Amniotic stem cell (primary cell): ENCODE results near the gene HSD3B2.

Source experiments
- DNase-seq: peaks from one replicate; lab custom pipeline; 2025; lab: John Stamatoyannopoulos, UW

HSD3B2 gene

DNA sequence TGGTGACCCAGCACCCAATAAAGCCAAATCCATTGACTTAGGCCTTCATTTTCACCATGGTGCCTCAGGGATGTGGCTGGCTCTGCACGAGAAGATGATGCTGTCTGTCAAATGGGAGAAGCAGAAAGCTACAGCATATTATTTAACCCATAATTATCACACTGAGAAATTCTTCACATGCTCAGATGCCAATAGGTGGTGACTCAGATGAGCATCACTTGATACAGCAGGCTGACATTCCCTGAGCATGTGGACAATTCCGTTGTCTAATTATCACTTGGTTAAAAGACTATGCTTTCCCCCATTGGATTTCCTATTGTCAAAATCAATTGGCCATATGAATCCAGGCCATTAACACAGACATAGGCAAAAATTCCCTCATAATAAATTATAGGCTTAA is 48.0 kb downstream of the HSD3B2 start:
- DNase-seq, result no peak

DNA sequence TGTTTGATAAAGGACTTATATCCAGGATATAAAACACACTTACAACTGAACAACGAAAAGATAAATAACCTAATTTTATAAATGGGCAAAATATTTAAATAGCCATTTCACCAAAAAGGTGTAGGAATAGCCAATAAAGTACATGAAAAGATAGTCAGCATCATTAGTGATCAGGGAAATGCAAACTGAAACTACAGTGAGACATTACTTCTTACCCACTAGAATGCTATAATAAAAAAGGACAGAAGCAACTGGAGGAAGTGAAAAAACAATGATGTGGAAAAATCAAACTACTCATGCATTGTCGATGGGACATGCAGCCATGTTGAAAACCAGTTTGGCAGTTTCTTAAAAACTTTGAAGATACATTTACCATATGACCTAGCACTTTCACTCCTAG is 48.6 kb downstream of the HSD3B2 start:
- no peak for DNase-seq

DNA sequence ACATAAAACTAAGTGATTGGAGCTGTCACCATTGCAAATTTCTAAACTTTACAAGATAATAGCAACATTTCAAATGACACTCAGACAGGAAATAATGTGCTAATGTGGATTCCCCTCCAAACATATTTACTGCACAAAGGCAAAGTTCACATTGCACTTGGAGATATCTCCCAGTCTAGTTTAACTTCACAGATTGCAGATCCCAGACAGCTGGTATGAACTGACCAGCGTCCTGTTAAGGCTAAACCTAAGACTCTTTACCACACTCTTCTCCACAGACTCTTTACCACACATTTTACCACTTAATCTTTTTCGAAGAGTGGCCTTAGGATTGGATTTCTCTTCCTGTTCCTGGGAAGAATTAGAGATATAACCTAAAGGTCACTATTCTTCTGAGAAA is 51.5 kb downstream of the HSD3B2 start:
- no peak for DNase-seq

DNA sequence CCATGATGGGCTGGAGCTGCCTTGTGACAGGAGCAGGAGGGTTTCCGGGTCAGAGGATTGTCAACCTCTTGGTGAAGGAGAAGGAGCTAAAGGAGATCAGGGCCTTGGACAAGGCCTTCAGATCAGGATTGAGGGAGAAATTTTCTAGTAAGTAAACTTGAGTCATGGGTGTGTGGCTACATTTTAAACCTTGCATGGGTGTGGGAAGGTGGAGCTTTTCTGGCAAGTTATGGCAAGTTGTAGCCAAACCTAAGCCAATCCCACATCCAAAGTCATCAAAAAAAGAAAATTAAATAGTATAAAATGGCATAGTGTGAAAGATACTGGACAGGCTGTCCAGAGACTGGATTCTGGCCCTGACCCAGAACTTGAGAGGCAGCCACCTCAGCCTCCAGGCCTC is 52.3 kb downstream of the HSD3B2 start:
- DNase-seq, result no peak

DNA sequence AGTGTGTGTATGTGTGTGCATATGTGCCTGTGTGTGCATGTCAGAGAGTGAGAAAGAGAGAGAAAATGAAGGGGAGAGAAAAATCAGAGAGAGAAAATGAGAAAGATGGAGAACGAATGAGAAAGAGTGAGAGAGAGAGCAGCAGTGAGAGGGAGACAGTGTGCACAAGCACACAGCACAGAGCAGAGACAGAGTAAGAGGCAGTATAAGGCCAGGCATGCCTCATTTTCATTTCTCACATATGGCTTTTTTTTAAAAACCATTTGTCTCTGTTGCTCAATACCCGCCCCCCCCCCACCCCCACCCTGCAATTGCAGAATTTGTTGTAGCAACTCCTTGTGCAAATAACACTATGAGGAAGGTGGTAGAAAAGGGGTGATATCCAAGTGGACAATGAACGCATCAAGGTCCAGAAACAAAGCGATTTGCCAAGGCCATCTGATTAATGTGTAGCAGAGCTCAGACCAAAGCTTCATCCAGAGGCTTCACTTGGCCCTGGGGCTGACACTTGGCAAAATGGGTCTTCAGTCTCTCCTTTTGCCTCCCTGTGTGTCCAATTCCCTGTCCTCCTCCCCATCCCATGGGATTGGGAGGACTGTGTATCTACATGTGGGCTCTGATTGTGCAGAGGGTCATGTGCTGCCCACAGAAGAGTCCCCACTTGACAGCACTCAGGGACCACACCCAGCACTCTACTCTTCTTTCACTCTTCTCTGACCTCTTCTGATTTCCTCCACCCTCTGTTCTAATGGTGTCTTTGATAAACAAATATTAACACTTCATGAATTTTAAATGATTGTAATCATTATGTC is 53.1 kb downstream of the HSD3B2 start:
- no peak for DNase-seq

DNA sequence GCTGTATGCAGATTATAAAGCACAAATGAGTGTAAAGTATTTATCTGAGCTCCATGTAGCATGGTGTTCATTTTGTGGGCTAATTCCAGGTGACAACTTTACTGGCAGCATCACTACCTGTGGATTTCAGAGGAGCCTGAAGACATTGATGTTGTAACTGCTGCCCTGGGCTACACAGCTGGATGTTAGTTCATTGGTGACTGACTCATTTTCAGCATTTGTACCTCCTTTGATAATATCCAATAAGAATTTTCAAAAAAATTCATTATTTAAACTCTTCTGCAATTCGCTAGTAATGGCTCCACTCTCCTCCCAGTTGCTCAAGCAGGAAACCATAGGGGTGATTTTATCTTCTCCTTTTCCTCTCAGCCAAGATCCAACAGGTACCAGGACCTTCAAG is 54.8 kb downstream of the HSD3B2 start:
- no peak for DNase-seq

DNA sequence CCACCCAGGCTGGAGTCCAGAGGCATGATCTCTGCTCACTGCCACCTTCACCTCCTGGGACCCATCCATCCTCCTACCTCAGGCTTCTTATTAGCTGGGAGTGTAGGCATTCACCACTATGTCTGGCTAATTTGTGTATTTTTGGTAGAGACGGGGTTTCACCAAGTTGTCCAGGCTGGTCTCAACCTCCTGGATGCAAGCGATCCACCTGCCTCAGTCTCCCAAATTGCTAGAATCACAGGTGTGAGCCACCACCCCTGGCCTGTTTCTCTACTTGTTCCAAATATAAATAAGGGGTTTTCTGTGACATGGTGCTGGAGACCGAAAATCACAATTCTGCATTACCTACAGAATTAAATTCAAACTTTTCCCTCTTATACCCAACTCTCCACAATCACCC is 55.4 kb downstream of the HSD3B2 start:
- DNase-seq, result no peak

DNA sequence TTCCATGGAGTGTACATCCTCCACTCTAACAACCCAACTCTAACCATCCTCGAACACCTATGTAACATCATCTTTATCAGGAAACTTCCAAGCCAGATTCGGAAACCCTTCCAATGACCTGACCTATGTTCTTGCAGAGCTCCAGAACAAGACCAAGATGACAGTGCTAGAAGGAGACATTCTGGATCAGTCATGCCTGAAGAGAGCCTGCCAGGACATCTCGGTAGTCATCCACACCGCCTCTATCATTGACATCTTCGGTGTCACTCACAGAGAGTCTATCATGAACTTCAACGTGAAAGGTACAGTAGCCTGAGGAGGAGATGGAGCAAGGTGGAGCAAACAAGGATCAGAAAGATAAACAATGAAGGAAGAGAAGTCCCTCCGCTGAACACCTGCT is 56.0 kb downstream of the HSD3B2 start:
- DNase-seq, result no peak

DNA sequence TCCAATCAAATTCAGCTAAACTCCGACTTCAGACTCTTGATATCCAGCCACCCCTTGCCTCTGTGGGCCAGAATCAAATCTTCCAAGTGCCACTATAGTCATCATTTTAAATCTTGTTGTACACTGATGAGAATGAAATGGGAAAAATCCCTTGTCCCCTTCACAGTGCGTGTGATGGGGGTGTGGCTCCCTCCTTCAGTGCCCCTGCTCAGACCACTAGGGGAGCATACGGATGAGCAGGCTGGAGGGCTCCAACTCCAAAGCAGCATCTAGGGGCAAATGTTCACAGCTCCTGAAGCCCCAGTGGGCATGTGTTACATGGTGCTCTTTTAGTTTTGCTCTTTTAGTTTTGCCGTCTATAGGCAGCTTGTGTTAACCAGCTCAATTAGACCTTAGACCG is 56.6 kb downstream of the HSD3B2 start:
- DNase-seq, result no peak

DNA sequence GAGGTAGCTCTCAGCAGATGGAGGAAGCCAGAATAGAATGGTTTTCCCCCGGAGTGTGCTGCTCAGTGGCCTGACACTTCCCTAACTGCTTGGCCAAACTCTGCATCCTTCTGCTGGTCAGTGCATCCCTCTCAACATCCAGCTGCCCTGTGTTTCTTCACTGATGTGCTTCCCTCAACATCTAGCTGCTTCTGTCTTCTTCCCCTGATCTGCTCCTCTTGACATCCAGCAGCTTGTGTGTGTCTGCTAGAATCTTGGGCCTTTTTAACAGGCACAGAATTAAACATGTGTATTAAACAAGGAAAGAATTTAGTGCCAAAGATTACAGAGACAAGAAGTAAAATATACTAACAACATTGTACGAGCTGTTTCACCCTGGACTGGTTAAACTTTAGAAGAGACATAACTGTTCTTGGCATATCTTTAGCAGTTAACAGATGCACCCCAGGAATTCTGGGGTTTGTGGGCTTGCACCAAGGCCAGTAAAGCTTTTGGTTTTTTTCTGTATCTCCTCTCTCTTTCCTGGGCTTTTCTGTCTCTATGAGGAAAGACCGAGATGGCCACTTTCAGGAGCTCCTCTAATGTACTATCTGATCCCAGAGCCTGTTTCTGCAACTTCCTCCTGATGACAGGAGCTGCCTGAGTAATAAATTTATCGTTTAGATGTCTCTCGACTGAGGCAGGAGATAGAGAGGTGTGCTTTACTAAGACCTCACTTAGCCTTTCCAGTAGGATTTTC is 57.3 kb downstream of the HSD3B2 start:
- DNase-seq, result no peak
